HG03457 (cell line): ENCODE results near the gene SPINT2.
"Not testable (repeated sequence)": the region's sequence is repeated elsewhere in the genome, so short reads cannot be mapped to it uniquely, and the experiment has no call there.

Source experiments
- ATAC-seq: cut with Tn5 transposase; IDR thresholded peaks from one replicate; pipeline ENCODE4 v1.9.1; 2021; ENCODE audit warnings: moderate number of reproducible peaks; ENCODE audit not compliant: unreplicated experiment

Gene SPINT2

GRCh38 chr19:38239816-38240215 lies 24.6 kb upstream of the SPINT2 start:
- ATAC-seq: no peak

- ATAC-seq: no peak
Measured at GRCh38 chr19:38243279-38243673, 21.1 kb upstream of the SPINT2 start.

DNA sequence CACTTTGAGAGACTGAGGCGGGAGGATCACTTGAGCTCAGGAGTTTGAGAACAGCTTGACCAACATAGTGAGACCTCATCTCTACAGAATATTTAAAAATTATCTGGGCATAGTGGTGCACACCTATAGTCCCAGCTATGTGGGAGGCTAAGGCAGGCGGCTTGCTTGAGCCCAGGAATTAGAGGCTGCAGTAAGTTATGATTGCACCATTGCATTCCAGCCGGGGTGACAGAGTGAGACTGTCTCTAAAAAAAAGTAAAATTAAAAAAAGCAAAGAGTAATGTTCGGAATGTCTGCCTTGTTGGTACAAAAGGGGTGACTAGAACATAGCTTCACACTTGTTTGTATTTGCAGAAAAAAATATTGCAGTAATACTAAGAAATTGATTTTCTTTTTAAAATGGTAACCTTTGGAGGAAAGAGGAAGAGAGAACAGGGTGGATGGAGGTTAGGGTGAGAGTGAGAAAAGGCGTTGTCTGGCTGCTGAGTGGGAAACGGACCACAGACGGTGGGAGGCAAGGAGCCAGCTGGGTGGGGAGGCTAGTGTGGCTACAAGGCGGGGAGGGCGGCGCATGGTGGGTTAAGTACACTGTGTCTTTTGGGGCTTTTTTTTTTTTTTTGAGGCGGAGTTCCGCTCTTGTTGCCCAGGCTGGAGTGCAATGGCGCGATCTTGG lies 18.4 kb upstream of the SPINT2 start:
- no peak for ATAC-seq

GRCh38 chr19:38247126-38247525 lies 17.2 kb upstream of the SPINT2 start:
- ATAC-seq: no peak

DNA sequence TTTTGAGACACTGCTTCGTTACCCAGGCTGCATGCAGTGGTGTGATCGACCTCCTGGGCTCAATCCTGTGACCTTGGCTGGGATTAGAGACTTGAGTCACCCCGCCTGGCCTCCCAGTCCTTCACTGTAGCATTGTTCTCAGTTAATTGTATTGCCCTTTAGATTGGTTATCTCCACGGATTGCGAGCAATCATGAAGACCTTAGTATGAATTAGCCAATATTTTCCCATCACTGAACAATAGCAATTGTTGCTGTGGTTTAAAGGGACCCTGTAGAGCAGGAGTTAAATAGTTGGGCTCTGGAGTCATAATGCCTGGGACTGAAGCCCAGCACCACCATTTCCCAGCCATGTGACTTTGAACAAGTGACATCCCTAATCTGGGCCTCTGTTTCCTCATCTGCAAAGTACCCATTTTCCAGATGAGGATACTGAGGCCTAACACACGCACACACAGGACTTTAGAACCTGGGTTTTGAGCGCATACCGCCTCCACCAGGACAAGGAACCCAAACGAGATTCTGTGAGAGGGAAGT lies 16.6 kb upstream of the SPINT2 start:
- no peak for ATAC-seq

DNA sequence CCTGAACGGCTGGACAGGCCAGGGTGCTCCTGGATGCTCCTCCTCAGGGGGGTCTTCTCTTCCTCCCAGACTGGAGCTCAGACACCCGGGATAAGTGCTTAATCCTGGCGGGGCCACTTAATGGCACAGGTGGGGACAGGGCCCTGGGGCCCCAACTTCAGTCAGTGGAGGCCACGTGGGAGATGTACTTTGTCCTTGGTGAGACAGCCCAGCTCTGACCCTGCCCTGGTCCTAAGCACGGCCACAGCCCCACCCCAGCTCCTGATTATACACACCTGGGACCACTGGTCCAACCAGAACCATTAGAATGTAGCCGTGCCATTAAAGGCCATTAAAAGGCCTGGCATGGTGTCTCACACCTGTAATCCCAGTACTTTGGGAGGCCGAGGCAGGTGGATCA lies 16.0 kb upstream of the SPINT2 start:
- ATAC-seq: no peak

- ATAC-seq: no peak
Measured at GRCh38 chr19:38250428-38250820, 13.9 kb upstream of the SPINT2 start.

- no peak for ATAC-seq
Measured at GRCh38 chr19:38250821-38251563, 13.4 kb upstream of the SPINT2 start.

- ATAC-seq: no peak
Measured at GRCh38 chr19:38251564-38252051, 12.8 kb upstream of the SPINT2 start.

- ATAC-seq: no peak
Measured at GRCh38 chr19:38252385-38252784, 12.0 kb upstream of the SPINT2 start.

- ATAC-seq: no peak
Measured at GRCh38 chr19:38252941-38253691, 11.3 kb upstream of the SPINT2 start.

GRCh38 chr19:38253788-38254187 lies 10.6 kb upstream of the SPINT2 start:
- no peak for ATAC-seq

- ATAC-seq: no peak
Measured at GRCh38 chr19:38255383-38256014, 8.9 kb upstream of the SPINT2 start.

- ATAC-seq: not testable (repeated sequence)
Measured at GRCh38 chr19:38261942-38262341, 2.4 kb upstream of the SPINT2 start.

DNA sequence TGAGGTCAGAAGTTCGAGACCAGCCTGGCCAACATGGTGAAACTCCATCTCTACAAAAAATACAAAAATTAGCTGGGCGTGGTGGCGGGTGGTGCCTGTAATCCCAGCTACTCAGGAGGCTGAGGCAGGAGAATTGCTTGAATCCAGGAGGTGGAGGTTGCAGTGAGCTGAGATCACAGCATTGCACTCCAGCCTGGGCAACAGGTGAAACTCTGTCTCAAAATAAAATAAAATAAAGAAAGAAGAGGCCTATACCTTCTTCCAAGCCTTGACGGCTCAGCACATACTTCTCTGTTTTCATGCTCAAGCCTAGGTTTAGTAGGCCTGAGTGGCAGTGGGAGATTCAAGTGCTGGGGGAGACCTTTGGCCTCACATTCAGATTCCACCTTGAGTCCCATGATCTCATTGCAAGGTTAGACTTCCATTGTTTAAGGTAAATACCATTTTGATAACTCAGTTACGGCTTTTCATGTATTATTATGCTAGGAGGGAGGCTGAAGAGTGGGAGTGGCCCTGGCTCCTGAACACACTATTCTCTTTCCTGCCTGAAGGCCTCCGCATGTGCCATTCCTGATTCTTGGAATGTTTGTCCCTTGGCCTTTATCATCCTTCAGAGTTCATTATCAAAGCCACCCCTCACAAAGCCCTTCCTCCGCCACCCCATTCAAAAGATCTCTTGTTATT lies 1.6 kb upstream of the SPINT2 start:
- no peak for ATAC-seq

GRCh38 chr19:38263689-38264485 lies 486 bp upstream of the SPINT2 start:
- ATAC-seq: no peak

DNA sequence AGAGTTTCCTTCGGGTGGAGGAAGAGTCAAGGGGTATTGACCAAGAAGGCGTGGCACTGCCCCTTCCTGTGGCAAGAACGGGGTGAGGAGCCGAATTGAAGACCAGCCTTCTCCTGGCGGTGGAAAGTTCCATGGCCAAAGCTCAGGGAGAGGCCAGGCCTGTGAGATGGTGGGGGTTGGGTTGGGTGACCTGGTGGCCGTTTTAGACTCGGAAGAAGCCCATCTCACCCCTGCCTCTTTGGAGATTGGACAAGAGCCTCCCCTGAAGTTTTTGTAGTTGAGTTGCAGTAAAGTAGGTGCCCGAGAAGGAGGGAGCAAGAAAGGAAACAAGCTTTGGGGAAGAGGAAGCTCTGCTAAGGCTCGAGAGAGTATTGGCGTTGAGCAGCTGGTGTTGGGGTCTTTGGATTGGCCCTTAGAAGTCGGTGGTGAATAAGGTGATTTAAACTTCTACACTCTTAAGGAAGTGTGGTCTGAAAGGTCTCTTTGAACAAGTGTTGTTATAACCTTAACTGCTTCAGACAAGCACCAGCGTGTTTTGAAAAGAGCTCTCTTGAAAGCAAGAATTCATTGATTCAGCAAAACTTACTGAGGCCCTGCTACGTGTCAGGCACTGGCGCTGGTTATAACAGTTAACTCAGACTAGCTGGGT lies 964 bp downstream of the SPINT2 start:
- ATAC-seq: no peak

- no peak for ATAC-seq
Measured at GRCh38 chr19:38265921-38266429, 1.6 kb downstream of the SPINT2 start.
